ENCODE measurements around the gene SPI1.

Gene SPI1

GRCh38 chr11:47388697-47389576, 10.6 kb upstream of the SPI1 start:
- no peak for DNase-seq (ENCODE audit: low spot score)

DNA sequence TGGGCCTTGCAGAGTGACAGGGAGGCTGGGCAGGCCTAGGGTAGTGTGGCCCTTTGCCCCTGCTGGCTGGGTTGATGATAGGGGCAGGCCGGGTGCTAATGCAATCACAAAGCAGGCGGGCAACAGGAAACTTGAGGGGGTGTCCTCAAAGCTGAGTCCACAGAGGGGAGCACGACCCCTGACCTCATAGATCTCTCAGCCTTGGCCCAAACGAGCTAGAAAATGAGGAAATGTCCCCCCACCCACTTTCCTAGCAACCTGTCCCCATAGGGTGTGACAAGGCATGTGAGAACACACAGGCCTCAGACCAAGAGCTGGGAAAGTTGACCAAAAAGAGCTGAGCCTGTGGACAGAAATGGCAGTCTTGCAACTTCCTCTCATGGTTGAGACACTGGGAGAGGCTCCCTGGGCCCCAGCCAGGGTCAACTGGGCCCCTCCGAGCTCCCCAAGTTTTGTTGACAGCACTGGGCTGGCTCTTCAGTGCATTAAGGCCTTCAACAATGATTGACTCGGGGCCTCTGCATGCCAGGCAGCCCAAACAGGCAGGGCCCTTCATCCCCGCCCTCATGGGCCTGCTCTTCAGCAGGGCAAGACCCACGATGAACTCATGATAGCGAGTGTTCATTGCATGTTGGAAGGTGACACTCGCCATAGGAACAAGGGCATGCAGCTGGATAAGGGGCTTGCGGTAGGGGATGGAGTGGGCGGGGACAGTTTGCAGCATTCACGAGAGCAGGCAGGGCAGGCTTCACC, 9.8 kb upstream of the SPI1 start:
- DNase-seq (ENCODE audit: low spot score), result no peak

DNA sequence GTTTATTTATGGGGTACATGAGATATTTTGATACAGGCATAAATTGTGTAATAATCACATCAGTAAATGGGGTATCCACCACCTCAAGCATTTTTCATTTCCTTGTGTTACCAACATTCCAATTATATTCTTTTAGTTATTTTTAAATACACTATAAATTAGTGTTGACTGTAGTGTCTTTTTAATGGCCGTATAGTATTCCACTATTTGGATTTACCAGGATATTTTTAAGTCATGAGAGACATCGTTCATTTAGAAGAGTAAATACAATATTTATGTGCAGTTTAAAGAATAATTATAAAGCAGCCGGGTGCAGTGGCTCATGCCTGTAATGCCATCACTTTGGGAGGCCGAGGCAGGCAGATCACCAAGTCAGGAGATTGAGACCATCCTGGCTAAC, 6.2 kb upstream of the SPI1 start:
- DNase-seq (ENCODE audit: low spot score), result no peak

DNA sequence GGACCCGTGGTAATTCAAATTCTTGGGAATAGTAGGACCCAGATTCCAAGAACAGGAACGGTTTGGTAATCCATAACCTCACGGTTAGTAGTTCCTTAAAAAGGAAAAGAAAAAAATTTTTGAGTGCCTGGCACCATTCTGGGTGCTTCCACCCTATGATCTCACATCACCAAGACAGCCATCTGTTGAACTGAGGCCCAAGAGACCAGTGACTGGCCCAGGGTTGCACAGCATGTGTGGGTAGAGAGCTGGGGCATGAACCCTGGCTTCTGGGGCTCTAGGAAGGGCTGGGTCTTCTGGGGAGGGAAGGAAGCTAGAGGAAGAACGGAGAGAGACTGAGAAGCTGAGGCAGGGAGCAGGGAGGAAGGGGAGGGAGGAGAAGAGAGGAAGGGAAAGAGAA, 4.7 kb upstream of the SPI1 start:
- no peak for DNase-seq (ENCODE audit: low spot score)

GRCh38 chr11:47380078-47380477, 1.7 kb upstream of the SPI1 start:
- no peak for DNase-seq (ENCODE audit: low spot score)

DNA sequence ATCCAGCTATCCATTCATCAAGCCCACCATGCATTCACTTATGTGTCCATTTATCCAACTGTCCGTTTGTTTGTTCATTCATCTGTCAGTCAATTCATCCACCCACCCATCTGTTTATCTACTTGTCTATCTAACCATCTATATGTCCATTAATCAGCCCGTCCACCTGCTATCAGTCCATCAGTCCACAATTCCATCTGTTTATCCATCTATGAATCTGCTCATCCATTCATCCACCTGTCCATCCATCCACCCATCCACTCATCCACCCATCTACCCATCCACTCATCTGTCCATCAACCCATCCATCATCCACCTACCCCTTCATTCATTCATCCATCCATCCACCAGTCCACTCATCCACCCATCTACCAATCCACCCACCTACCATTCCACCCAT, 970 bp upstream of the SPI1 start:
- DNase-seq (ENCODE audit: low spot score), result no peak

DNA sequence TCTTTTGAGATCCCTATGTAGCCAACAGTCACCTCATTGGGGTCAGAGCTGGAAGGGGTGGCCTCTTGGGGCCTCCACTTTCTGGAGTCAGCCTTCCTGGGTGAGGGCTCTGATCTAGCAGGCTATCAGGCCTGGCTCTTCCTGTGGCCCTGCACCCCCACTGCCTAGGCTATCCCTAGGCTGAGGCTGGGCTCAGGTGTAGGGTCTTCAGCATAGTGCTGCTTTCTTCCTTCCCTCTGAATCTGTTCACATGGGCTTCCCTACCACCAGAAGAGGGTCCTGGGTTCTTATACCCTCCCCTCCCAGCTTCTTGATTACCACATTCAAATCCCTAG, 456 bp upstream of the SPI1 start:
- no peak for DNase-seq (ENCODE audit: low spot score)

GRCh38 chr11:47377571-47378009, 757 bp downstream of the SPI1 start:
- no peak for DNase-seq (ENCODE audit: low spot score)

- no peak for DNase-seq (ENCODE audit: low spot score)
Observed at GRCh38 chr11:47376525-47377371, 1.6 kb downstream of the SPI1 start.

DNA sequence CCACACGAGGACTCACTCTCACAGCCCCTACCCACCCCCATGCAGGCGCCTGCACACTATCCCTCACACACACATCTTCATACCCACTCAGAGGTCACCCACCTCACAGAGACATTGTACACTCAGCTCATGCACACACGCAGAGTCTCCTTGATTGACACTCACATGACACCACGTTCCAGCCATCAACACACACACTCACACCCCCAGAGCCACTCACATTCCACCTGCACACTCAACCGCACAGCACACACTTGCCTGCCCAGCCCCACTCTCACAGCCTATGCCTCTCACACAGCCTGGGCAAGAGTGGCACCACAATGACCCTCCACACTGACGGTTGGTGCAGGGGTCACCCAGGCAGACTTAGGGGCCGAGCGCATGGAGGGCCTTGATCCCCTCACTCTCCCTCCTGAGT, 2.2 kb downstream of the SPI1 start:
- no peak for DNase-seq (ENCODE audit: low spot score)

GRCh38 chr11:47375546-47376085, 2.7 kb downstream of the SPI1 start:
- DNase-seq (ENCODE audit: low spot score), result no peak

DNA sequence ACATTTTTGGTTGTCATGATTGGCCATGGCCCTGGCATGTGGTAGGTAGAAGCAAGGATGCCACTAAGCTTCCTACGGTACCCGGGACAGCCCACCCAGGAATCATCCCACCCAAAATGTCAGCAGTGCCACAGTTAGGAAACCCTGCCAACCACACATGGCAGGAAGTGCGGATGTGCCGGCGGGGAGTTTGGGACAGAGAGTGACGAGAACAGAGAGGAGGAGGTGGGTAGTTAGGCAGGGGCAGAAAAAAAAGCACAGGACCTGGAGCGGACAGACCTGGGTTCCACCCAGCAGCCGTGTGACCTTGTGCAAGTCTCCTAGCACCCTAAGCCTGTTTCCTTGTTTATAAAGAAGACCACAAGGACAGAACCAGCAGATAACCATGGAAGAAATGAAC, 3.3 kb downstream of the SPI1 start:
- no peak for DNase-seq (ENCODE audit: low spot score)

- DNase-seq (ENCODE audit: low spot score), result no peak
Observed at GRCh38 chr11:47374720-47375019, 3.7 kb downstream of the SPI1 start.

- DNase-seq (ENCODE audit: low spot score), result peak; percentile 83
Observed at GRCh38 chr11:47373876-47374719, 4.2 kb downstream of the SPI1 start.

- no peak for DNase-seq (ENCODE audit: low spot score)
Observed at GRCh38 chr11:47372422-47372821, 5.9 kb downstream of the SPI1 start.

- DNase-seq (ENCODE audit: low spot score), result no peak
Observed at GRCh38 chr11:47369676-47370075, 8.7 kb downstream of the SPI1 start.

- DNase-seq (ENCODE audit: low spot score), result no peak
Observed at GRCh38 chr11:47366020-47366490, 12.3 kb downstream of the SPI1 start.

DNA sequence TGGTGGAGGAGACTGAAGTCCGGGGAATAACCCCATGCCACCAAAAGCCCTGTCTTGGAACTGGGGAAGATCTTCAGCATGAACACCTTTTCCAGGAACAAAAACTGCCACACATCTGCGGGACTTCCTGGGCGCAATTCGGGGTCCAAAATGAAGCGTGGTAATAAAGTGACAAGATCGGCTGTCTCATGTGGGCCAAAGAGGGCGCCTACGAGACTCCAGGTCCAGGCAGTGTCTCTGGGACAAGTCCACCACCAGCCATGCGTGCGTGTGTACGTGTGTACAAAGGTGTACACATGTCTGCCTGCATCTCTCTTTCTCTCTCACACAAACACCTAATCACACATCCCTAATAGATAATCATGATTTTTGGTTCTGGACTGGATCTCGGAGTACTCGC, 16.9 kb downstream of the SPI1 start:
- DNase-seq (ENCODE audit: low spot score), result no peak

GRCh38 chr11:47360341-47360740, 18.0 kb downstream of the SPI1 start:
- no peak for DNase-seq (ENCODE audit: low spot score)

- peak; percentile 25 for DNase-seq (ENCODE audit: low spot score)
Observed at GRCh38 chr11:47359586-47359985, 18.8 kb downstream of the SPI1 start.

- no peak for DNase-seq (ENCODE audit: low spot score)
Observed at GRCh38 chr11:47359162-47359561, 19.2 kb downstream of the SPI1 start.

DNA sequence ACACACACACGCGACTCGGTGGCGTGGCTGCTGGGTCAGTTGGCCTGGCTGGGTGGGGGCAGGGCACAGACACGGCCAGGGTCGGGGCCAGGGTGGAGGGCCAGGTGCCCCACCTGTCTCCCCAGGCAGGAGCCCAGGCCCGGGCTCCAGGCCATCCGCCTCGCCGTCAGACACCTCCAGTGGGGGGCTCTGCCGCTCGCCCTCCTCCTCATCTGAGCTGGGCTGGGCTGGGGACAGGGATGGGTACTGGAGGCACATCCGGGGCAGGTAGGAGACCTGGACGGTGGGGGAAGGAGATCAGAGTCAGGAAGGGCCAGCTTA, 19.7 kb downstream of the SPI1 start:
- DNase-seq (ENCODE audit: low spot score), result no peak
